ENCODE measurements around the gene ABCA2. TPM values are rescaled to one million over a fixed set of nuclear protein-coding genes. Genes with fewer than 3 reads are reported as not detected.

Gene ABCA2
- total and polyA plus RNA-seq, 12 donors = 16.0 to 46.7 (median 28.1) TPM

GRCh38 chr9:136963341-136963740 lies 64.7 kb downstream of the ABCA2 start:
- peaks cover 3 to 48% (median 22%) of the 10 kb centered on the region in 9 donors for H3K4me1 ChIP-seq
- H3K27me3 ChIP-seq = no peaks in the 10 kb centered on the region
- no peak for TF ChIP-seq CTCF (IDR thresholded peaks at IDR 0.05)
- no peaks in the 10 kb centered on the region for H3K9me3 ChIP-seq
- no peak for ATAC-seq
- H3K4me3 ChIP-seq = no peak overlapping the region
- 84 to 87% methylated on average over 15 of the region's 15 CpGs for WGBS, 2 donors
- no peak for DNase-seq
- intact Hi-C loops (cut with DNase I) = no loop called here
- H3K36me3 ChIP-seq = no peaks in the 10 kb centered on the region
- no peak overlapping the region for H3K27ac ChIP-seq

- no peak for DNase-seq
- ATAC-seq = no peak
- Histone ChIP-seq H3K36me3 (no peaks in the 10 kb centered on the region), H3K27ac (no peak overlapping the region), H3K4me3 (no peak overlapping the region), H3K9me3 (no peaks in the 10 kb centered on the region), H3K27me3 (no peaks in the 10 kb centered on the region), H3K4me1 (peaks cover 3 to 48% (median 22%) of the 10 kb centered on the region in 9 donors)
- 84 to 86% methylated on average over 11 of the region's 11 CpGs for WGBS, 2 donors
- intact Hi-C loops (cut with DNase I) = no loop called here
- TF ChIP-seq CTCF (IDR thresholded peaks at IDR 0.05) = no peak
Observed at GRCh38 chr9:136962701-136963248, 65.3 kb downstream of the ABCA2 start.

GRCh38 chr9:136962163-136962562 lies 65.9 kb downstream of the ABCA2 start:
- H3K36me3 ChIP-seq = no peaks in the 10 kb centered on the region
- WGBS, 2 donors = 97% methylated on average over 9 of the region's 9 CpGs
- H3K4me3 ChIP-seq = no peak overlapping the region
- H3K27me3 ChIP-seq = no peaks in the 10 kb centered on the region
- ATAC-seq (no peak), DNase-seq (no peak)
- peaks cover 3 to 48% (median 22%) of the 10 kb centered on the region in 9 donors for H3K4me1 ChIP-seq
- no peak for TF ChIP-seq CTCF (IDR thresholded peaks at IDR 0.05)
- H3K27ac ChIP-seq = peak overlapping the region in 2 of 10 donors; percentile 19 to 34
- intact Hi-C loops (cut with DNase I) = no loop called here
- H3K9me3 ChIP-seq = no peaks in the 10 kb centered on the region

- no peaks in the 10 kb centered on the region for H3K36me3 ChIP-seq
- intact Hi-C loops (cut with DNase I) = no loop called here
- DNase-seq (peak in 1 of 2 donors; percentile 62), ATAC-seq (peak; percentile 56 to 89 (median 78))
- no peak overlapping the region for H3K4me3 ChIP-seq
- 63 to 66% methylated on average over 22 to 23 of the region's 23 CpGs for WGBS, 2 donors
- no peaks in the 10 kb centered on the region for H3K27me3 ChIP-seq
- peak overlapping the region in 6 of 10 donors; percentile 19 to 47 (median 30) for H3K27ac ChIP-seq
- H3K9me3 ChIP-seq = no peaks in the 10 kb centered on the region
- no peak for TF ChIP-seq CTCF (IDR thresholded peaks at IDR 0.05)
- peaks cover 3 to 48% (median 22%) of the 10 kb centered on the region in 9 donors for H3K4me1 ChIP-seq
Observed at GRCh38 chr9:136961279-136962065, 66.6 kb downstream of the ABCA2 start.
